Mucosa of descending colon (tissue), 3 donors: ENCODE data around the gene SMAD4. TPM values are rescaled to one million over a fixed set of nuclear protein-coding genes. Genes with fewer than 3 reads are reported as not detected.

ENCODE experiments used
- ATAC-seq: fragments of 200-7000 bp; cut with Tn5 transposase; one replicate; pipeline ENCODE4 v1.9.1; 2020; ENCODE audit warnings: mild to moderate bottlenecking, moderate library complexity
- DNase-seq, 3 donors: peaks; one replicate each; pipeline ENCODE4 v3.0.0-alpha.2; 2020
- H3K36me3 ChIP-seq: fragments of 200-600 bp; one replicate; pipeline ENCODE4 v1.8.0; 2021; ENCODE audit warnings: low read depth, mild to moderate bottlenecking
- H3K4me1 ChIP-seq: fragments of 200-600 bp; one replicate; pipeline ENCODE4 v1.8.0; 2021; ENCODE audit warnings: low read depth, mild to moderate bottlenecking
- H3K4me3 ChIP-seq: fragments of 200-600 bp; one replicate; pipeline ENCODE4 v1.8.0; 2021; ENCODE audit warnings: mild to moderate bottlenecking
- H3K9me3 ChIP-seq: fragments of 200-600 bp; one replicate; pipeline ENCODE4 v1.8.0; 2021; ENCODE audit warnings: mild to moderate bottlenecking
- CTCF ChIP-seq: fragments of 200-600 bp; IDR thresholded peaks from one replicate; pipeline ENCODE4 v1.8.0; 2022; ENCODE audit warnings: antibody characterized with exemption, mild to moderate bottlenecking
- intact Hi-C, 2 donors: fragments of 100-400 bp; cut with DNase I in 1 of 2; cut with micrococcal nuclease in 1 of 2; formaldehyde crosslinking; loops; one replicate each; pipeline versions ENCODE4 v1.11.0 to v1.11.1; 2022; cut with DNase I, micrococcal nuclease
- total RNA-seq, 3 donors: library from RNA; stranded (reverse); fragmentation: NEBNext Ultra II Directional in 2 of 3; extraction: Animal tissue kit (Norgen Biotek cat#: 25700) in 2 of 3; gene quantifications; one replicate each; pipeline versions ENCODE4 v1.2.1 to v1.2.4, GENCODE V29; 2021 to 2023
- donor health status: DM: no; HTN: no; CAD: no; lungs with moderate emphysema.
- donor health status: DM: no; HTN: no; CAD: no.
- donor health status: DM: no; HTN: yes; CAD: no.

Gene SMAD4
- total RNA-seq, 3 donors from 2014 or later: 78.7 to 131 (median 93.1) TPM

- TF ChIP-seq CTCF: no peak
- no peaks in the 10 kb centered on the region for H3K4me1 ChIP-seq
- intact Hi-C loops: no loop called here
- H3K4me3 ChIP-seq: no peak overlapping the region
- DNase-seq: no peak
- ATAC-seq: no peak
- no peaks in the 10 kb centered on the region for H3K9me3 ChIP-seq
- no peaks in the 10 kb centered on the region for H3K36me3 ChIP-seq
Observed at GRCh38 chr18:51059969-51060368, 30.0 kb downstream of the SMAD4 start.

- intact Hi-C loops: no loop called here
- no peaks in the 10 kb centered on the region for H3K36me3 ChIP-seq
- no peak overlapping the region for H3K4me3 ChIP-seq
- no peak for TF ChIP-seq CTCF
- ATAC-seq: no peak
- DNase-seq: no peak
- no peaks in the 10 kb centered on the region for H3K9me3 ChIP-seq
- no peaks in the 10 kb centered on the region for H3K4me1 ChIP-seq
Observed at GRCh38 chr18:51064256-51064655, 34.2 kb downstream of the SMAD4 start.

- ATAC-seq: no peak
- Histone ChIP-seq H3K36me3 (no peaks in the 10 kb centered on the region), H3K4me1 (no peaks in the 10 kb centered on the region), H3K9me3 (no peaks in the 10 kb centered on the region), H3K4me3 (no peak overlapping the region)
- no peak for DNase-seq
- no peak for TF ChIP-seq CTCF
- intact Hi-C loops: no loop called here
Observed at GRCh38 chr18:51066273-51066672, 36.3 kb downstream of the SMAD4 start.

GRCh38 chr18:51068105-51068504 is 38.1 kb downstream of the SMAD4 start:
- intact Hi-C loops: no loop called here
- no peak for ATAC-seq
- no peaks in the 10 kb centered on the region for H3K4me1 ChIP-seq

GRCh38 chr18:51069885-51070284 is 39.9 kb downstream of the SMAD4 start:
- ATAC-seq: no peak
- Histone ChIP-seq H3K4me3 (no peak overlapping the region), H3K4me1 (no peaks in the 10 kb centered on the region), H3K36me3 (no peaks in the 10 kb centered on the region), H3K9me3 (no peaks in the 10 kb centered on the region)
- DNase-seq: no peak
- TF ChIP-seq CTCF: no peak
- intact Hi-C loops: no loop called here

More at GRCh38 chr18:51068105-51068504, 38.1 kb downstream of the SMAD4 start:
- Histone ChIP-seq H3K4me3 (no peak overlapping the region), H3K36me3 (no peaks in the 10 kb centered on the region), H3K9me3 (no peaks in the 10 kb centered on the region)
- no peak for DNase-seq
- no peak for TF ChIP-seq CTCF

- ATAC-seq: no peak
- no peaks in the 10 kb centered on the region for H3K36me3 ChIP-seq
Observed at GRCh38 chr18:51070545-51070944, 40.5 kb downstream of the SMAD4 start.

More at GRCh38 chr18:51070545-51070944, 40.5 kb downstream of the SMAD4 start:
- no peak for DNase-seq
- Histone ChIP-seq H3K9me3 (no peaks in the 10 kb centered on the region), H3K4me1 (no peaks in the 10 kb centered on the region), H3K4me3 (no peak overlapping the region)
- TF ChIP-seq CTCF: no peak
- intact Hi-C loops: no loop called here
